Gastroesophageal sphincter (tissue), 4 donors: ENCODE results near the gene TMEM30A. TPM values are rescaled to one million over a fixed set of nuclear protein-coding genes. Genes with fewer than 3 reads are reported as not detected.

Experiments used
- ATAC-seq: fragments of 150-250 bp; one replicate; pipeline ENCODE4 v1.9.1; 2016; ENCODE audit warnings: mild to moderate bottlenecking, moderate library complexity
- H3K27ac ChIP-seq, 4 donors: fragments of 200-600 bp; sonication (generic) in 3 of 4; 1 replicate in 3 of 4; 2 replicates in 1 of 4; pipeline ENCODE4 v1.5.1; 2016 to 2019
- H3K27me3 ChIP-seq: fragments of 200-600 bp; sonication (generic); one replicate; pipeline ENCODE4 v1.5.1; 2019
- H3K36me3 ChIP-seq, 2 donors: fragments of 200-600 bp; sonication (generic); one replicate each; pipeline ENCODE4 v1.5.1; 2019; ENCODE audit warnings: control low read depth in 1 of 2
- H3K4me1 ChIP-seq, 3 donors: fragments of 200-600 bp; sonication (generic); 1 replicate in 2 of 3; 2 replicates in 1 of 3; pipeline ENCODE4 v1.5.1; 2016 to 2019; ENCODE audit warnings: control low read depth in 2 of 3
- H3K4me3 ChIP-seq, 2 donors: fragments of 200-600 bp; sonication (generic); one replicate each; pipeline ENCODE4 v1.5.1; 2019; ENCODE audit warnings: mild to moderate bottlenecking in 1 of 2, moderate library complexity in 1 of 2
- H3K9me3 ChIP-seq, 3 donors: fragments of 200-600 bp; sonication (generic); one replicate each; pipeline ENCODE4 v1.5.1; 2017 to 2019; ENCODE audit warnings: control low read depth in 2 of 3
- EP300 ChIP-seq: sonication (generic); formaldehyde crosslinking; IDR thresholded peaks from one replicate; pipeline ENCODE4 v1.6.1; 2017; ENCODE audit warnings: antibody characterized with exemption, mild to moderate bottlenecking
- POLR2A ChIP-seq, 2 donors: fragments of 450-650 bp; IDR thresholded peaks; one replicate each; pipeline ENCODE4 v1.6.1; 2017; ENCODE audit warnings: antibody characterized with exemption in 2 of 2, mild to moderate bottlenecking in 2 of 2, moderate library complexity in 1 of 2
- POLR2AphosphoS5 ChIP-seq: sonication (generic); formaldehyde crosslinking; IDR thresholded peaks from one replicate; pipeline ENCODE4 v1.6.1; 2017; ENCODE audit warnings: antibody characterized with exemption
- WGBS, 2 donors: methylation state at CpG; one replicate each; pipeline ENCODE4 v1.1.5; 2018; ENCODE audit warnings: low coverage in 1 of 2; 5-methylcytosine and 5-hydroxymethylcytosine counted together
- total RNA-seq, 4 donors: library from RNA; depleted of rRNA; stranded (reverse); fragments of >200 nt; gene quantifications; one replicate each; pipeline ENCODE4 v1.1.0, GENCODE V29; 2016
- TF ChIP-seq, protein P1 (sequence below), 4 experiments: fragments of 200-600 bp in 2 of 4; fragments of 450-650 bp in 2 of 4; sonication (generic) in 1 of 4; IDR thresholded peaks; one replicate each; pipeline ENCODE4 v1.5.1; 2017 to 2019; ENCODE audit warnings: antibody characterized with exemption in 4 of 4, mild to moderate bottlenecking in 2 of 4, moderate library complexity in 2 of 4

The TMEM30A gene
- 100 to 1,000 TPM in 2 of 4 donors, 10 to 100 TPM in 2; 90.2 to 125 (median 97.5) TPM for total RNA-seq

DNA sequence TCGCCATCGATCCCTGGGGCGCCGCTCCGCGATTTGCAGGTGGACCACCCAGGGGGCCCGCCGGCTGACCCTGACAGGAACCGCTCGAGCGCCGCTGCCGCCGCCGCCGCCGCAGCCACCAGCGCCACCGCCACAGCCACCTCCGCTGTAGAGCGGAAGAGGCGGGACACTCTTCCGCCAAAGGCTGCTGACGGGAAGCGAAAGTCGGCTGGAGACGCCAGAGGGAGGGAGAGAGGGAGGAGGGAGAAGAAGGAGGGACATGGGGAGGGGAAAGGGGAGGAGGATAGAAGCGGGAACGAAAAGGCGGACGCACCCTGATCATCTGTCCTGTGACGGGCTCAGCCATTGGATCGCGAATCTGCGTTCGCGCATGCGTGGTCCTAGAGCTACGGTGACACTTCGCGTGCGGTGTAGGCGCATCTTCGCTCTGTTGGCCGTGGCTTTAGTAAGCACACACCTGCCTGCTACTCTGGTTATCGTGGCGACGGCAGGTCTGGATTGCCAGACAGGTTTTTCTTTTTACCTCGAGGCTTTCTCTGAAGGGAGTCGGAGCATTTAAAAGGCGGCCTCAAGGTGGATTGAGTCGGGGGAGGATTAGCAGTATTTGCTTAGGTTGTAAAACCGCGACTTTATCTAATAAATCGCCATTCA is at the start of gene TMEM30A:
Gene TMEM30A (minus strand): TSS at position 161 of the 651 bp plus-strand sequence. CDS start 154 bp downstream, at position 7.
- Histone ChIP-seq H3K4me3 (peak within 1 kb of the TSS; percentile 76 to 87), H3K27me3 (no peaks in the 10 kb centered on the region), H3K9me3 (no peaks in the 10 kb centered on the region), H3K27ac (peak within 1 kb of the TSS; percentile 67 to 96 (median 94)), H3K36me3 (no peaks in the 10 kb centered on the region), H3K4me1 (peaks cover 9 to 60% (median 12%) of the 10 kb centered on the region in 3 donors)
- peak; percentile 100 for ATAC-seq
- WGBS, 2 donors: 0% methylated on average over 22 to 31 of the region's 55 CpGs
- TF ChIP-seq POLR2A (IDR thresholded peaks at IDR 0.05) (peak; percentile 73 to 76), EP300 (no peak), POLR2AphosphoS5 (peak; percentile 95)
- TF ChIP-seq, protein P1, sequence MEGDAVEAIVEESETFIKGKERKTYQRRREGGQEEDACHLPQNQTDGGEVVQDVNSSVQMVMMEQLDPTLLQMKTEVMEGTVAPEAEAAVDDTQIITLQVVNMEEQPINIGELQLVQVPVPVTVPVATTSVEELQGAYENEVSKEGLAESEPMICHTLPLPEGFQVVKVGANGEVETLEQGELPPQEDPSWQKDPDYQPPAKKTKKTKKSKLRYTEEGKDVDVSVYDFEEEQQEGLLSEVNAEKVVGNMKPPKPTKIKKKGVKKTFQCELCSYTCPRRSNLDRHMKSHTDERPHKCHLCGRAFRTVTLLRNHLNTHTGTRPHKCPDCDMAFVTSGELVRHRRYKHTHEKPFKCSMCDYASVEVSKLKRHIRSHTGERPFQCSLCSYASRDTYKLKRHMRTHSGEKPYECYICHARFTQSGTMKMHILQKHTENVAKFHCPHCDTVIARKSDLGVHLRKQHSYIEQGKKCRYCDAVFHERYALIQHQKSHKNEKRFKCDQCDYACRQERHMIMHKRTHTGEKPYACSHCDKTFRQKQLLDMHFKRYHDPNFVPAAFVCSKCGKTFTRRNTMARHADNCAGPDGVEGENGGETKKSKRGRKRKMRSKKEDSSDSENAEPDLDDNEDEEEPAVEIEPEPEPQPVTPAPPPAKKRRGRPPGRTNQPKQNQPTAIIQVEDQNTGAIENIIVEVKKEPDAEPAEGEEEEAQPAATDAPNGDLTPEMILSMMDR (IDR thresholded peaks at IDR 0.05): peak in 2 of 4 experiments; percentile 16 to 21

GRCh38 chr6:75333676-75334200 is 49.1 kb upstream of the TMEM30A start:
- no peaks in the 10 kb centered on the region for H3K27me3 ChIP-seq
- no peaks in the 10 kb centered on the region for H3K9me3 ChIP-seq
- WGBS, 2 donors: 38 to 62% methylated on average over 2 of the region's 2 CpGs
- no peak for ATAC-seq
- peak overlapping the region in 1 of 4 donors; percentile 31 for H3K27ac ChIP-seq
- peaks cover 0 to 13% of the 10 kb centered on the region in 2 donors for H3K36me3 ChIP-seq
- peaks cover 0 to 26% (median 0%) of the 10 kb centered on the region in 3 donors for H3K4me1 ChIP-seq
- H3K4me3 ChIP-seq: no peak overlapping the region
- TF ChIP-seq, protein P1 (IDR thresholded peaks at IDR 0.05): no peak
- TF ChIP-seq POLR2A (IDR thresholded peaks at IDR 0.05) (no peak), POLR2AphosphoS5 (no peak)

DNA sequence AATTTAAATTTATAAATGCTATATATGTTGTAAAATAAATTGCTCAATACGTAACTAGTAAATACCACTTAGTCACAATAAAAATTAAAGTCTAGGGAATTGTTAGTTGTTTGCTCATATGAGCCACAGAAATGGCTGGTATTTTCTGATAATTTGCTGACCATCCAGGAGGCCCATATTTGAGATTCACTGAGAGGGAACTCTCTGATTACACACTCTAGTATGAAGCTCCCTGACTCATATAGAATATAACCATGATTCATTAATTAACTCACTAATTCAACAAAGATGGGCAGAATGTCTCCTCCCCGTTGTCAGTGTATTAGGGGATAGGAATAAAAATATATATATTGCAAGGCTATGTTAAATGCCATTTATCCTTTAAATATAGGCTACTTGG is 46.6 kb upstream of the TMEM30A start:
- ATAC-seq: no peak
- Histone ChIP-seq H3K27ac (no peak overlapping the region), H3K4me1 (peaks cover 0 to 26% (median 0%) of the 10 kb centered on the region in 3 donors), H3K9me3 (no peaks in the 10 kb centered on the region), H3K36me3 (no peaks in the 10 kb centered on the region), H3K27me3 (no peaks in the 10 kb centered on the region), H3K4me3 (no peak overlapping the region)
- WGBS, 2 donors: 56 to 88% methylated on average over 1 to 2 of the region's 2 CpGs
- TF ChIP-seq, protein P1 (IDR thresholded peaks at IDR 0.05): no peak
- TF ChIP-seq EP300: no peak
- TF ChIP-seq POLR2AphosphoS5: no peak
- no peak for TF ChIP-seq POLR2A (IDR thresholded peaks at IDR 0.05)

DNA sequence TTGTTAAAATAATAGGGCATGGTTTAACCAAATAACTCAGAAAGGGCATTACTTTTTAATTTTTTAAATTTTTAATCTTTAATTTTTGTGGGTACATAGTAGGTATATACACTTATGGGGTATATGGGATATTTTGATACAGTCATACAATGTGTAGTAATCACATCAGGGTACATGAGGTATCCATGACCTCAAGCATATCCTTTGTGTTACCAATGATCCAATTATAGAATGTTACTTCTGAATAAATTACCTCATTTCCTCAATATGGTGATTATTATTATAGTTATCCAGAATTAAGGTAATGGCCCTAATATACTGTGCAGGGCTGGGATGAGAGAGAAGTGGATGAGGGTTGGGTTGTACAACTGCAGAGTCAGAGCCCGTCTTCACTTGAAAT is 45.1 kb upstream of the TMEM30A start:
- H3K4me3 ChIP-seq: no peak overlapping the region
- H3K27ac ChIP-seq: no peak overlapping the region
- H3K9me3 ChIP-seq: no peaks in the 10 kb centered on the region
- TF ChIP-seq EP300: no peak
- TF ChIP-seq, protein P1 (IDR thresholded peaks at IDR 0.05): no peak
- TF ChIP-seq POLR2A (IDR thresholded peaks at IDR 0.05): no peak
- no peak for TF ChIP-seq POLR2AphosphoS5
- no peak for ATAC-seq
- H3K27me3 ChIP-seq: no peaks in the 10 kb centered on the region
- peaks cover 0 to 11% (median 0%) of the 10 kb centered on the region in 3 donors for H3K4me1 ChIP-seq
- WGBS, 2 donors: 94 to 96% methylated on average over 1 of the region's 1 CpG
- H3K36me3 ChIP-seq: no peaks in the 10 kb centered on the region

GRCh38 chr6:75327807-75328206 is 43.2 kb upstream of the TMEM30A start:
- H3K9me3 ChIP-seq: no peaks in the 10 kb centered on the region
- 86 to 94% methylated on average over 1 of the region's 1 CpG for WGBS, 2 donors

More at GRCh38 chr6:75327807-75328206, 43.2 kb upstream of the TMEM30A start:
- ATAC-seq: no peak
- Histone ChIP-seq H3K4me1 (no peaks in the 10 kb centered on the region), H3K27ac (no peak overlapping the region), H3K36me3 (no peaks in the 10 kb centered on the region), H3K27me3 (no peaks in the 10 kb centered on the region), H3K4me3 (no peak overlapping the region)
- TF ChIP-seq POLR2A (IDR thresholded peaks at IDR 0.05) (no peak), POLR2AphosphoS5 (no peak)
